ENCODE measurements around the gene CFAP299. TPM values are rescaled to one million over a fixed set of nuclear protein-coding genes. Genes with fewer than 3 reads are reported as not detected.

The CFAP299 gene
- polyA plus RNA-seq, 2 of the 4 experiments (the other 2 are of a cell fraction) = not detected

DNA sequence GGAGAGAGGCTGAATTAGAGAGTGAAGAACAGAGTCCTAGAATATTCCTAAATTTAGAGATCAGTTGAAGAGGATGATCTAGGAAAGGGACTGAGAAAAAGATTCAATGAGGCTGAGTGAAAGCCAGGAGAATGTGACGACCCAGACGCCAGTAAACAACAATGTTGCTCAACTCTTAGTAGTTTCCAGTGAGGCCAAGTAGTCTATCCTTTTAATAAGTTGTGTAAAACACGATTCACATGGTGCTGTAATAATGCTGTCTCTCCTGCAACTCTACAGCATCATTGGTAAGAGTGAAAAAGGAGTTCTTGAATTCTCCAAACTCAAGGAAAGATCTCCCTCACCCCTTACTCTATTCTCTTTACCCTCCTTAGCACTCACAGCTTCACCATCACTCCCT, 140.3 kb downstream of the CFAP299 start (continued):
- TF ChIP-seq PHF8 (IDR thresholded peaks at IDR 0.05; ENCODE audit: borderline replicate concordance, low read depth) (no peak), POLR2AphosphoS2 (conservative IDR thresholded peaks at IDR 0.05; ENCODE audit: low read length) (no peak), CBX8 (IDR thresholded peaks at IDR 0.05) (no peak), PBX3 (IDR thresholded peaks at IDR 0.05) (no peak)
- TF ChIP-seq, protein P1, sequence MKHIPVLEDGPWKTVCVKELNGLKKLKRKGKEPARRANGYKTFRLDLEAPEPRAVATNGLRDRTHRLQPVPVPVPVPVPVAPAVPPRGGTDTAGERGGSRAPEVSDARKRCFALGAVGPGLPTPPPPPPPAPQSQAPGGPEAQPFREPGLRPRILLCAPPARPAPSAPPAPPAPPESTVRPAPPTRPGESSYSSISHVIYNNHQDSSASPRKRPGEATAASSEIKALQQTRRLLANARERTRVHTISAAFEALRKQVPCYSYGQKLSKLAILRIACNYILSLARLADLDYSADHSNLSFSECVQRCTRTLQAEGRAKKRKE (CRISPR knock-in tag; IDR thresholded peaks at IDR 0.05; ENCODE audit: low read depth) = no peak

DNA sequence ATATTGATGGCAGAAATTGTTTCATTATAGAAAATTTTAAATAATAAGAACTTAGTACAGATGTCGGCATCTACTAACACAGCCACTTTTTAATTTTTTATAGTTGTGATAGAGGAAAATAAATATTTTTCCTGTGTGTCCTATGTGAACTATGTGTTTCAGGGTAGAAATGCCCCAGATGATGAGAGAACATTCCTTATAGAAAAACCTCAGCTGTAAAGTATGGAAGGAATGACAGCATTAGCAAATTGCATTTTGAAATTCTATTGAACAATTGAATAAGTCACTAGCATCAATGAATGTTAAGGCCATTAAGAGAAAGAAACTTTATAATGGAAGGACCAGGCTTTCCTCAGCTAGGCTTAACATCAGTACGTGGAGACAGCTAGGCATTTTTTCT, 149.2 kb downstream of the CFAP299 start:
- no peaks in the 10 kb centered on the region for H3K9me3 ChIP-seq
- TF ChIP-seq MAZ (IDR thresholded peaks at IDR 0.05; ENCODE audit: borderline replicate concordance, low read depth, low read length) (no peak), USF2 (IDR thresholded peaks at IDR 0.05) (no peak)
- TF ChIP-seq, protein P2, sequence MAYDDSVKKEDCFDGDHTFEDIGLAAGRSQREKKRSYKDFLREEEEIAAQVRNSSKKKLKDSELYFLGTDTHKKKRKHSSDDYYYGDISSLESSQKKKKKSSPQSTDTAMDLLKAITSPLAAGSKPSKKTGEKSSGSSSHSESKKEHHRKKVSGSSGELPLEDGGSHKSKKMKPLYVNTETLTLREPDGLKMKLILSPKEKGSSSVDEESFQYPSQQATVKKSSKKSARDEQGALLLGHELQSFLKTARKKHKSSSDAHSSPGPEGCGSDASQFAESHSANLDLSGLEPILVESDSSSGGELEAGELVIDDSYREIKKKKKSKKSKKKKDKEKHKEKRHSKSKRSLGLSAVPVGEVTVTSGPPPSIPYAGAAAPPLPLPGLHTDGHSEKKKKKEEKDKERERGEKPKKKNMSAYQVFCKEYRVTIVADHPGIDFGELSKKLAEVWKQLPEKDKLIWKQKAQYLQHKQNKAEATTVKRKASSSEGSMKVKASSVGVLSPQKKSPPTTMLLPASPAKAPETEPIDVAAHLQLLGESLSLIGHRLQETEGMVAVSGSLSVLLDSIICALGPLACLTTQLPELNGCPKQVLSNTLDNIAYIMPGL (CRISPR knock-in tag; IDR thresholded peaks at IDR 0.05; ENCODE audit: borderline replicate concordance) = no peak
- no peak for FAIRE-seq
- DNase-seq (ENCODE audit: low read depth in 1 of 2, low spot score in 1 of 2) = no peak
- H3K4me3 ChIP-seq = no peak overlapping the region
- POLR2A ChIA-PET = no interaction called here
- H3K4me2 ChIP-seq = no peak overlapping the region
- H3K27ac ChIP-seq = no peak overlapping the region
- WGBS (ENCODE audit: missing lambda C conversion rate) = 28% methylated on average over 2 of the region's 2 CpGs
- no peaks in the 10 kb centered on the region for H3K4me1 ChIP-seq
- CTCF ChIA-PET = no interaction called here
- no peak for ATAC-seq

DNA sequence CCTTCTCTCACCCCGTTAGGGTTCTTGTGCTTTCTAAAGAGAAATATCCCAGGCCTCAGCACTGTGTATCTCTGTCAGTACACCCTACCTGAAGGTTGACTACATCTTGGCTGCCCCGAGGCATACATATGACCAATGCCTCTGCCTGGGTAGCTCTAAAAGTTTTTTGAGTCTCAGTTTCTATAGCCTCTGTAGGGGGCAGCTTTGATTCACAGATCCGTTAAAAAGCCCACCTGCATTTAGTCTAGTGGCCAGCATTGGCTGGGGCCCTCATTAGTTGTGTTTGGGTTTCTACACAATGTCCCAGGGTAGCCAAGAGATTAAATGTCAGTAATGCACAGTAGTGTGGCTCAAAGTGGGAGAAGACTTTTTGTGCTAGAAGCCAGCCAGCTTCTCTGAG, 151.1 kb downstream of the CFAP299 start:
- ATAC-seq = no peak
- Histone ChIP-seq H3K4me2 (no peak overlapping the region), H3K4me3 (no peak overlapping the region), H3K27ac (no peak overlapping the region), H3K9me3 (no peaks in the 10 kb centered on the region), H3K4me1 (no peaks in the 10 kb centered on the region)
- DNase-seq (ENCODE audit: low read depth in 1 of 2, low spot score in 1 of 2) = no peak
- FAIRE-seq = no peak
- TF ChIP-seq, protein P3, sequence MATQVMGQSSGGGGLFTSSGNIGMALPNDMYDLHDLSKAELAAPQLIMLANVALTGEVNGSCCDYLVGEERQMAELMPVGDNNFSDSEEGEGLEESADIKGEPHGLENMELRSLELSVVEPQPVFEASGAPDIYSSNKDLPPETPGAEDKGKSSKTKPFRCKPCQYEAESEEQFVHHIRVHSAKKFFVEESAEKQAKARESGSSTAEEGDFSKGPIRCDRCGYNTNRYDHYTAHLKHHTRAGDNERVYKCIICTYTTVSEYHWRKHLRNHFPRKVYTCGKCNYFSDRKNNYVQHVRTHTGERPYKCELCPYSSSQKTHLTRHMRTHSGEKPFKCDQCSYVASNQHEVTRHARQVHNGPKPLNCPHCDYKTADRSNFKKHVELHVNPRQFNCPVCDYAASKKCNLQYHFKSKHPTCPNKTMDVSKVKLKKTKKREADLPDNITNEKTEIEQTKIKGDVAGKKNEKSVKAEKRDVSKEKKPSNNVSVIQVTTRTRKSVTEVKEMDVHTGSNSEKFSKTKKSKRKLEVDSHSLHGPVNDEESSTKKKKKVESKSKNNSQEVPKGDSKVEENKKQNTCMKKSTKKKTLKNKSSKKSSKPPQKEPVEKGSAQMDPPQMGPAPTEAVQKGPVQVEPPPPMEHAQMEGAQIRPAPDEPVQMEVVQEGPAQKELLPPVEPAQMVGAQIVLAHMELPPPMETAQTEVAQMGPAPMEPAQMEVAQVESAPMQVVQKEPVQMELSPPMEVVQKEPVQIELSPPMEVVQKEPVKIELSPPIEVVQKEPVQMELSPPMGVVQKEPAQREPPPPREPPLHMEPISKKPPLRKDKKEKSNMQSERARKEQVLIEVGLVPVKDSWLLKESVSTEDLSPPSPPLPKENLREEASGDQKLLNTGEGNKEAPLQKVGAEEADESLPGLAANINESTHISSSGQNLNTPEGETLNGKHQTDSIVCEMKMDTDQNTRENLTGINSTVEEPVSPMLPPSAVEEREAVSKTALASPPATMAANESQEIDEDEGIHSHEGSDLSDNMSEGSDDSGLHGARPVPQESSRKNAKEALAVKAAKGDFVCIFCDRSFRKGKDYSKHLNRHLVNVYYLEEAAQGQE (IDR thresholded peaks at IDR 0.05) = no peak
- TF ChIP-seq CHD4 (IDR thresholded peaks at IDR 0.05; ENCODE audit: borderline replicate concordance) (no peak), EHF (CRISPR knock-in tag; IDR thresholded peaks at IDR 0.05) (no peak), NFE2L2 (conservative IDR thresholded peaks at IDR 0.05; ENCODE audit: low read length) (no peak), GATA3 (IDR thresholded peaks at IDR 0.05; ENCODE audit: borderline replicate concordance) (no peak)
- CTCF ChIA-PET = no interaction called here
- 12% methylated on average over 3 of the region's 3 CpGs for WGBS (ENCODE audit: missing lambda C conversion rate)
- POLR2A ChIA-PET = no interaction called here

Measured in A549 (cell line).